ENCODE results near the gene MCL1.
A peak's percentile ranks its signal among the peaks of the same experiment; 100 is the strongest.

- TF ChIP-seq POLR2A (IDR thresholded peaks at IDR 0.05) (peak; percentile 97 to 98), CTCF (IDR thresholded peaks at IDR 0.05) (no peak), EP300 (IDR thresholded peaks at IDR 0.05) (peak in 2 of 4 donors; percentile 11 to 44)
Measured at GRCh38 chr1:150579110-150579944, at the start of gene MCL1.

Measured in sigmoid colon (tissue), 4 donors.